CD14-positive monocyte (primary cell): ENCODE measurements around the gene NCBP1. TPM values are rescaled to one million over a fixed set of nuclear protein-coding genes. Genes with fewer than 3 reads are reported as not detected.

Source experiments
- DNase-seq, 3 donors: peaks; one replicate each; pipeline ENCODE4 v3.0.0-alpha.2; 2011 to 2022
- H2AFZ ChIP-seq: 2 replicates; pipeline ENCODE4 v1.6.0; 2012; ENCODE audit warnings: mild to moderate bottlenecking, low read depth, low read length, inconsistent platforms; ENCODE audit not compliant: insufficient read depth, poor library complexity, severe bottlenecking
- H3K27ac ChIP-seq, 2 donors: 1 replicate in 1 of 2; 2 replicates in 1 of 2; pipeline ENCODE4 v1.5.1; 2012 to 2013; ENCODE audit warnings: low read length in 2 of 2, control low read depth in 1 of 2, inconsistent platforms in 1 of 2, low read depth in 1 of 2, mild to moderate bottlenecking in 1 of 2
- H3K27me3 ChIP-seq, 2 donors: one replicate each; pipeline versions ENCODE4 v1.6.0 to v1.6.1; 2011 to 2013; ENCODE audit warnings: low read length in 2 of 2; ENCODE audit not compliant: control insufficient read depth in 2 of 2, insufficient read depth in 2 of 2
- H3K36me3 ChIP-seq, 2 donors: replicated peaks in 1 of 2; 1 replicate in 1 of 2; 2 replicates in 1 of 2; pipeline versions ENCODE4 v1.5.1 to v1.6.1; 2012 to 2013; ENCODE audit warnings: low read length in 2 of 2, control low read depth in 1 of 2, inconsistent platforms in 1 of 2, mild to moderate bottlenecking in 1 of 2; ENCODE audit not compliant: insufficient read depth in 2 of 2, control insufficient read depth in 1 of 2
- H3K4me1 ChIP-seq, 2 donors: 1 replicate in 1 of 2; 2 replicates in 1 of 2; pipeline versions ENCODE4 v1.5.1 to v1.6.1; 2012 to 2013; ENCODE audit warnings: low read length in 2 of 2, control low read depth in 1 of 2, inconsistent platforms in 1 of 2, mild to moderate bottlenecking in 1 of 2, moderate library complexity in 1 of 2; ENCODE audit not compliant: insufficient read depth in 2 of 2, control insufficient read depth in 1 of 2
- H3K4me2 ChIP-seq: replicated peaks from 2 replicates; pipeline ENCODE3; 2012; ENCODE audit warnings: low read length, moderate library complexity, mild to moderate bottlenecking; ENCODE audit not compliant: poor library complexity, severe bottlenecking; ENCODE audit errors: extremely low read depth
- H3K4me3 ChIP-seq, 3 experiments: fragments of 200-600 bp in 1 of 3; sonication (generic) in 1 of 3; replicated peaks in 1 of 3; 1 replicate in 2 of 3; 2 replicates in 1 of 3; pipeline ENCODE4 v1.5.1; 2011 to 2013; ENCODE audit warnings: low read length in 3 of 3, mild to moderate bottlenecking in 3 of 3, control low read depth in 2 of 3, low read depth in 2 of 3, inconsistent platforms in 1 of 3, moderate library complexity in 1 of 3
- H3K79me2 ChIP-seq: 2 replicates; pipeline ENCODE4 v1.6.0; 2012; ENCODE audit warnings: mild to moderate bottlenecking, control low read depth, inconsistent platforms, low read length, moderate library complexity; ENCODE audit not compliant: insufficient read depth
- H3K9ac ChIP-seq: 2 replicates; pipeline ENCODE4 v1.6.0; 2017; ENCODE audit warnings: low read length, mild to moderate bottlenecking; ENCODE audit not compliant: insufficient read depth, poor library complexity, severe bottlenecking
- H3K9me3 ChIP-seq, 2 donors: replicated peaks in 1 of 2; 1 replicate in 1 of 2; 2 replicates in 1 of 2; pipeline versions ENCODE4 v1.5.1 to v1.6.1; 2012 to 2013; ENCODE audit warnings: low read length in 2 of 2, control low read depth in 1 of 2; ENCODE audit not compliant: control insufficient read depth in 1 of 2, insufficient read depth in 1 of 2
- H4K20me1 ChIP-seq: 2 replicates; pipeline ENCODE4 v1.6.0; 2012; ENCODE audit warnings: mild to moderate bottlenecking, low read length, control low read depth, moderate library complexity; ENCODE audit not compliant: insufficient read depth
- H3K27ac Mint-ChIP-seq, 7 donors: one replicate each; pipeline ENCODE4 v1.8.0; 2020; ENCODE audit warnings: mild to moderate bottlenecking in 7 of 7, mixed read lengths in 7 of 7, moderate library complexity in 6 of 7, inconsistent platforms in 2 of 7
- H3K27me3 Mint-ChIP-seq, 3 donors: one replicate each; pipeline ENCODE4 v1.8.0; 2021 to 2022; ENCODE audit warnings: low read depth in 3 of 3, mild to moderate bottlenecking in 3 of 3, mixed read lengths in 3 of 3, moderate library complexity in 3 of 3, inconsistent platforms in 1 of 3
- H3K36me3 Mint-ChIP-seq, 2 donors: one replicate each; pipeline ENCODE4 v1.8.0; 2020; ENCODE audit warnings: mixed read lengths in 2 of 2, inconsistent platforms in 1 of 2, mild to moderate bottlenecking in 1 of 2
- H3K4me1 Mint-ChIP-seq: one replicate; pipeline ENCODE4 v1.8.0; 2020; ENCODE audit warnings: mild to moderate bottlenecking, mixed read lengths
- H3K4me3 Mint-ChIP-seq, 2 donors: one replicate each; pipeline ENCODE4 v1.8.0; 2020; ENCODE audit warnings: mild to moderate bottlenecking in 2 of 2, mixed read lengths in 2 of 2, moderate library complexity in 1 of 2
- H3K9me3 Mint-ChIP-seq, 7 donors: one replicate each; pipeline ENCODE4 v1.8.0; 2020 to 2022; ENCODE audit warnings: mixed read lengths in 7 of 7, mild to moderate bottlenecking in 6 of 7, moderate library complexity in 6 of 7, inconsistent platforms in 2 of 7
- WGBS: methylation state at CpG from one replicate; pipeline ENCODE4 v1.1.5; 2013; ENCODE audit warnings: missing lambda C conversion rate; ENCODE audit not compliant: insufficient coverage; 5-methylcytosine and 5-hydroxymethylcytosine counted together
- intact Hi-C, 2 donors: fragments of 100-400 bp; cut with micrococcal nuclease; formaldehyde crosslinking; loops; one replicate each; pipeline versions ENCODE4 v1.15.0 to v1.15.1; 2023
- polyA plus RNA-seq, 3 donors: library from polyadenylated mRNA; depleted of rRNA in 1 of 3; unstranded in 2 of 3; stranded (reverse) in 1 of 3; fragments of 300-500 nt in 2 of 3; fragments of >200 nt in 1 of 3; fragmentation: Illumina TruSeq in 2 of 3; gene quantifications; 1 replicate in 2 of 3; 2 replicates in 1 of 3; pipeline ENCODE4 v1.2.3, GENCODE V29; 2012 to 2021
- TF ChIP-seq, protein P1 (sequence below): fragments of 200-600 bp; IDR thresholded peaks from one replicate; pipeline ENCODE4 v1.8.0; 2022; ENCODE audit warnings: antibody characterized with exemption, mild to moderate bottlenecking

Gene NCBP1
- polyA plus RNA-seq, 3 donors: 8.9 to 15.8 (median 11.1) TPM

DNA sequence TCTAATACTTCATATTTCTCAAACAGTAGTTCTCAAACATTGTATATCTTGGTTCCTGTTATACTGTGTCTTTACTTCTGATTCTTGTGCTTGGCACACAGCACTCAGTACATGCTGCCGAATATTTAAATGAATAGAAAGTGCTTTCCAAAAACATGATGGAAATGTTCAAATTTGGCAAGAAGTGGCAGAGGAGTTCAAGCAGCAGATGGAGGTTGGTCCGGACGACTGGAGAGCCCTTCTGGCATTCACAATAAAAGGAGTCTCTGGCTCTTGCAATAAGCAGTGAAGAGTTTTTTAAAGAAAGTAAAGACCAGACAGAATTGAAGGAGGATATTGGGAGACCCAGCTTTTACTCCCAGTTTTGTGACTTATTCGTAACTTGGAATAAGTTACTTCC is 36.7 kb upstream of the NCBP1 start:
- H3K36me3 ChIP-seq: peaks cover 12 to 27% of the 10 kb centered on the region in 2 donors
- H3K9me3 ChIP-seq: no peaks in the 10 kb centered on the region
- 84% methylated on average over 2 of the region's 4 CpGs for WGBS
- no peak overlapping the region for H3K4me2 ChIP-seq
- Mint-ChIP-seq H3K9me3 (no peaks in the 10 kb centered on the region), H3K36me3 (peaks cover 25% of the 10 kb centered on the region in 2 donors), H3K27ac (no peak overlapping the region), H3K4me1 (peaks cover 7% of the 10 kb centered on the region), H3K4me3 (no peak overlapping the region), H3K27me3 (peaks cover 0 to 4% (median 0%) of the 10 kb centered on the region in 3 donors)
- H4K20me1 ChIP-seq: no peaks in the 10 kb centered on the region
- TF ChIP-seq, protein P1, sequence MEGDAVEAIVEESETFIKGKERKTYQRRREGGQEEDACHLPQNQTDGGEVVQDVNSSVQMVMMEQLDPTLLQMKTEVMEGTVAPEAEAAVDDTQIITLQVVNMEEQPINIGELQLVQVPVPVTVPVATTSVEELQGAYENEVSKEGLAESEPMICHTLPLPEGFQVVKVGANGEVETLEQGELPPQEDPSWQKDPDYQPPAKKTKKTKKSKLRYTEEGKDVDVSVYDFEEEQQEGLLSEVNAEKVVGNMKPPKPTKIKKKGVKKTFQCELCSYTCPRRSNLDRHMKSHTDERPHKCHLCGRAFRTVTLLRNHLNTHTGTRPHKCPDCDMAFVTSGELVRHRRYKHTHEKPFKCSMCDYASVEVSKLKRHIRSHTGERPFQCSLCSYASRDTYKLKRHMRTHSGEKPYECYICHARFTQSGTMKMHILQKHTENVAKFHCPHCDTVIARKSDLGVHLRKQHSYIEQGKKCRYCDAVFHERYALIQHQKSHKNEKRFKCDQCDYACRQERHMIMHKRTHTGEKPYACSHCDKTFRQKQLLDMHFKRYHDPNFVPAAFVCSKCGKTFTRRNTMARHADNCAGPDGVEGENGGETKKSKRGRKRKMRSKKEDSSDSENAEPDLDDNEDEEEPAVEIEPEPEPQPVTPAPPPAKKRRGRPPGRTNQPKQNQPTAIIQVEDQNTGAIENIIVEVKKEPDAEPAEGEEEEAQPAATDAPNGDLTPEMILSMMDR: no peak
- no peak overlapping the region for H2AFZ ChIP-seq
- DNase-seq: no peak
- no peaks in the 10 kb centered on the region for H3K27me3 ChIP-seq
- H3K79me2 ChIP-seq: no peaks in the 10 kb centered on the region
- H3K4me1 ChIP-seq: peaks cover 4 to 6% of the 10 kb centered on the region in 2 donors
- intact Hi-C loops: loop anchor here (5.0 to 10.0 kb wide), 3 partner anchors 130 to 192 kb away; no protein-coding TSS in a partner anchor
- no peak overlapping the region for H3K4me3 ChIP-seq
- no peak overlapping the region for H3K27ac ChIP-seq
- H3K9ac ChIP-seq: no peak overlapping the region

DNA sequence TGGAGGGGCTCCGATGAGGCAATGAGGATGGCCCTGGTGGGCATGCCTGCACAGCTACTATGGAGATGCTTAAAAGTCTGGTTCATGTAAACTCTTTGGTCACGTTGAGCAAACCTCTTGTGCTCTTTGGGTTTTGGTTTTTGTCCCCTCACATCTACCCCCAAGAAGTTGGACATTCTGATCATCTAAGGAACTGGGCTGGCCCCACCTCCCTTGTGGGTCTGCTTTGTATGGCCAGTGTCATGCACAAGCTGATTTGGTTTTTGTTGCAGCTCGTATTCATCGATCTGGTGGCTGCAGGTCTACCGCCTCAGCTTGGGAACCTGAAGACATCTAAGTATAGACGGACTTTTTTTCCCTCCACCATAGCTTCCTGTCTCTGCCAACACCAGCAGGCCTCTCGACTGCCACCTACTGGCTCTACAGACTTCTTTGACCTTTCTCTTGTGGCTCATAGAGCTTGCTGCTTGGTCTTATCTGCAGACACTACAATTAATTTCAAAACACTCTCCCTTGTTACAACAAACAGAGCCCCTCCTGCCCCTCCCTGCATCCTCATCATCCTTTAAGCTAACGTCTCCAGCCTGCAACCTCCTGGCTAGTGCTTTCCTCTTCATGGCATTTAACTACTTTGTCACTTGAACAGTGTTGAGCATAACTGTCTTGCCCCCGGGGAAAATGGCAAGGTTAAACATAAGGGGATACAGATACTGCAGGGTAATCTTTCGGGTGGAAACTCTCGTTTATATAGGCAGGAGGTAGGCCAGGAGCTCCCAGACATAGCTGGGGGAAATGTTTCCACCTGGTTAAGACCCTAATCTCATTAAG is 34.9 kb upstream of the NCBP1 start:
- WGBS: 18% methylated on average over 8 of the region's 11 CpGs
- Histone ChIP-seq H3K4me1 (peaks cover 4 to 6% of the 10 kb centered on the region in 2 donors), H3K27me3 (no peaks in the 10 kb centered on the region), H2AFZ (no peak overlapping the region), H3K79me2 (no peaks in the 10 kb centered on the region), H3K27ac (no peak overlapping the region), H3K36me3 (peaks cover 26 to 44% of the 10 kb centered on the region in 2 donors), H3K4me3 (peak overlapping the region in 1 of 3 experiments; percentile 11), H4K20me1 (no peaks in the 10 kb centered on the region), H3K4me2 (peak overlapping the region; percentile 32), H3K9ac (no peak overlapping the region), H3K9me3 (no peaks in the 10 kb centered on the region)
- H3K9me3 Mint-ChIP-seq: no peaks in the 10 kb centered on the region
- intact Hi-C loops: loop anchor here (5.0 to 10.0 kb wide), 3 partner anchors 131 to 194 kb away; no protein-coding TSS in a partner anchor
- H3K27ac Mint-ChIP-seq: no peak overlapping the region
- H3K4me3 Mint-ChIP-seq: peak overlapping the region in 1 of 2 donors; percentile 23
- TF ChIP-seq, protein P1: peak; percentile 83
- H3K27me3 Mint-ChIP-seq: peaks cover 0 to 4% (median 0%) of the 10 kb centered on the region in 3 donors
- H3K36me3 Mint-ChIP-seq: peaks cover 38 to 40% of the 10 kb centered on the region in 2 donors
- H3K4me1 Mint-ChIP-seq: peaks cover 7% of the 10 kb centered on the region
- DNase-seq: peak; percentile 50 to 71 (median 66)
